DMS 273 (cell line): ENCODE data around the gene SPEF2.

Source experiments
- DNase-seq: peaks from one replicate; lab custom pipeline; 2025; ENCODE audit not compliant: unreplicated experiment; lab: John Stamatoyannopoulos, UW

SPEF2 gene

DNA sequence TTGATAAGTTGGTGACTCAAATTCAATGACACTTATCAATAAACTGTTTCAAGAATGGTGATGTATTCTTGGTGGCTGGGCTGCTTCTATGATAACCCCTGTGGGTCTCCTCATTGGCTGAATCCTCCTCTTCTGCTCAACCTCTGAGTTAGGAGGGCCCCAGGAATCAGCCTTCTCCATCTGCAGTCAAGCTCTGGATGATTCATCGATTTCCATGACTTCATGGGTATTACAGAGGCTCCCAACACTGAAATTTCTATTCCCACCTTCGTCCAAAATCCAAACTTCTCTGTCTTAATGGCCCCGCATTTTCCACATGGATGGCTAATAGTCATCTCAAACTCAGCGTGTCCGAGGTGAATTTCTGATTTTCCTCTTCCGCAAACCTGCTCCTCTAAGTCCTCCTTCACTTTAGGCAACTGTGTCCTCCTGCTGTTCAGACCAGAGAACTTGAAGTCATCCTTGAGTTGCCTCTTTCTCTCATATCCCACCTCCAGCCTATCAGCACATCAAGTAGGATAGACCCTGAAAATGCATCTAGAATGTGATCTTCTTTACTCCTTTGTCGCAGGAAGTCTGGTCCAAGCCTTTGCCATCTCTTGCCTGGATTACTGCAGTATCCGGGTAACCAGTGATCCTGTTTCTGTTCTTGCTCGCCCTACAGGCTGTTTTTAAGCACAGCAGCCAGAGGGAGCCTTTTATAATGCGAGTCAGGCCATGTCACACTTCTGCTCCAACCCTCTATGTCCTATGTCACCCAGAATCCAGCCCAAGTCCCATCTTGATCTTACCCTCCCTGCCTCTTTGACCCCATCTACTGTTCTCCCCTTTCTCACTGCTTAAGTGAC, 197.7 kb downstream of the SPEF2 start:
- peak; percentile 39 for DNase-seq

DNA sequence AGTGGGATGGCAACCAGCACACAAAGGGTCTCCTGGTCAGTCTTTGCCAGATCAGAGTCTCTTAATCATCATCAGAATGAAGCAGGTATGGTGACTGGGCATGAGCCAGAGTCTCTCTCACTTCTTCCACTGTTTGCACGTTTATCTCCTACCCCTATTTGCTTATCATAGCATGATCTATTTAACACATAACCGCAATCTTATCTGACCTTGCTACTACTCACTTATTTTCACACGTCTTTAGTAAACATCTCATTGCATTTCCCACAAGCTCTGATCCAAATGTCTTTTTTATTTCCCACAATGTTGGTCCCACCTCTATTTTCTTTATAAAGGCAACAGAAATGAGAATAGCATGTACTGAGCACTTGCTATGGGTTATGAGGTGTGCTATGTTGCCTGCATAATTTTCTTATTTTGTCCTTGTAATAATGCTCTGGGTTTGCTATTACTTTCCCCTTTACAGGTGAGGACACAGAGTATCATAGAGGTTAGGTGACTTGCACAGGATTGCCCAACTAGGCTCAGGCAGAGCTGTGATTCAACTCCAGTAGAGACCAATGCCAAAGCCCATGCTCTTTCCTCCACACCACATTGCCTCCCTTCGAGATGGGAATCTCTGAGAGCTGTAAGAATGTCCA, 199.3 kb downstream of the SPEF2 start:
- DNase-seq, result no peak

DNA sequence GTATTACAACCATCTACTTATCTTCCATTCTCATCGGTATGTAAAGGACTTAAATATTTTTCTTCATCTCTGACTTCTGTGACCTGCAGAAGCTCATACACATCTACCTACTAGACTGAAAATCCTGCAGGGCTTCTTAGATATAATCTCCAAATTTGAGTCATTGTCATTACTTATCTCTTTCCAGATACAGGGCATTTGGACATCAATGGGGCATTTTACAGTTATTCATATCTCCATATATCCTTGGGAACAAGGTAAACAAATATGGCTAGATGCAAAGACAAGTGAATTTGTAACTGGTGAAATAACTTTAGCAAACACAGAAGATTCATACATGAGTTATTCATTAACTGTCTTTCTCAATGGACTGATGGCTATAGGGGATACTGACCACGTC, 201.4 kb downstream of the SPEF2 start:
- DNase-seq, result no peak

DNA sequence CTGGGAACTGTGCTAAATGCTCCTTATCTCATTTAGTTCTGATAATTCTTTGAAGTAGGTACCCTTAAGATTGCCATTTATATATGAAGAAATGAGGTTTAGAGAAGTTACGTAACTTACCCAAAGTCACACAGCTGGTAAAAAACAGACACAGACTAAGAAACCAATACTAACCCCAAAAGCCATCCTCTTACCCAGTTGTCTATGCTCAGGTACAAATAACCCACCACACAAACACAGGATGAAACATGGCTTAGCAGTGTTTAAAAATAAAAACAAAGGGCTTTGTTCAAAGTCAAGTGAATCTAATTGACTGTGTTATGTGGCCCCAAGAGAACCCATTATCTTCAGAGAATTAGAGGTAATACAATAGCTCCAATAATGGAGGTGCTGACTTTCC, 202.0 kb downstream of the SPEF2 start:
- DNase-seq, result no peak

DNA sequence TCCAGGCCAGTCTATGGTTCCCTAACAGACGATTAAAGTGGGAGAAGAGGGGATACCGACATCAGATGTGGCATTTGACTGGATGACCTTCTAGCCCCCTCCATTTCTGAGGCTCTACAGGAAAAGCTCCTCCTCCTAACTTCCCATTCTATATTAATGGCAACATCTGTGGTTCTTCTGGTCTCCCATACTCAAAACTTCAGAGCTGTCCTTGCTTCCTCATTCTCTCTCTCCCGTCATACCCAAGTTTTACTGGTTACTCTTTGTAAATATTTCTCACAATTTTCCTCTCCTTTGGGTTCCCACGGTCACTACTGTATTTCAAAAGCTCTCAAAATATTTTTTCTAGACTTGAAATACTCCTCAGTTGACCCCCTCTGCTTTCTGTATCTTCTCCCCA, 203.1 kb downstream of the SPEF2 start:
- no peak for DNase-seq

DNA sequence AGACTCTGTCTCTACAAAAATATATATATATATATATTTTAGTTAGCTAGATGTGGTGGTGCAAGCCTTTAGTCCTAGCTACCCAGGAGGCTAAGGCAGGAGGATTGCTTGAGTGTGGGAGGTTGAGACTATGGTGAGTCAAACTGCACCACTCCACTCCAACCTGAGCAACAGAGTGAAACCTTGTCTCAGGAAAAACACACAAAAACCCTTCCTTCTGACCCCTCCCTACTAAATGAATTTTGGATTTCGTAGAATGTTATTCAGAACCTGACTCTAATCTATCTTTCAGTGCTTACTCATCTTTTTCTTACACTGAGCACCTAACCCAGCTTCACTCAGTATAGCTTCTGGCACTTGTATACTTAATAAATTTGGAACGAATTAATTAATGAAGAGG, 203.8 kb downstream of the SPEF2 start:
- no peak for DNase-seq

DNA sequence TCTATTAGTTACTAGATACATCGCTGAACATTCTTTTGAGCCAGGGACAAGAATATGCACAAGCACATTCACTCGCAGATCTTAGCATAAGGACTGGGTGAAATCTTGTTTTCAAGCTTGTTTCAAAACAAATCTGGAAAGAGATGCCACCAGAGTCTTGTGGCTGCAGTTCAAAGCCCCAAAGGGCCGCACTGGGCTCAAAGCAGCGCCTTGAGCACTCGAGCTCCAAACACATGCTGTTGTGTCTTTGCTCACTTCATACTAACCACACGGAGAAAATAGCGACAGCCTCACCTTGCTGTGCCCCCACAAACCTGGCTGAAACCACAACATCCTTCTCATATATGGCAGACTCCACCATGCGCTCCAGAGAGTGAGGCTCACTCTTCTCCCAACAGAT, 204.8 kb downstream of the SPEF2 start:
- no peak for DNase-seq

DNA sequence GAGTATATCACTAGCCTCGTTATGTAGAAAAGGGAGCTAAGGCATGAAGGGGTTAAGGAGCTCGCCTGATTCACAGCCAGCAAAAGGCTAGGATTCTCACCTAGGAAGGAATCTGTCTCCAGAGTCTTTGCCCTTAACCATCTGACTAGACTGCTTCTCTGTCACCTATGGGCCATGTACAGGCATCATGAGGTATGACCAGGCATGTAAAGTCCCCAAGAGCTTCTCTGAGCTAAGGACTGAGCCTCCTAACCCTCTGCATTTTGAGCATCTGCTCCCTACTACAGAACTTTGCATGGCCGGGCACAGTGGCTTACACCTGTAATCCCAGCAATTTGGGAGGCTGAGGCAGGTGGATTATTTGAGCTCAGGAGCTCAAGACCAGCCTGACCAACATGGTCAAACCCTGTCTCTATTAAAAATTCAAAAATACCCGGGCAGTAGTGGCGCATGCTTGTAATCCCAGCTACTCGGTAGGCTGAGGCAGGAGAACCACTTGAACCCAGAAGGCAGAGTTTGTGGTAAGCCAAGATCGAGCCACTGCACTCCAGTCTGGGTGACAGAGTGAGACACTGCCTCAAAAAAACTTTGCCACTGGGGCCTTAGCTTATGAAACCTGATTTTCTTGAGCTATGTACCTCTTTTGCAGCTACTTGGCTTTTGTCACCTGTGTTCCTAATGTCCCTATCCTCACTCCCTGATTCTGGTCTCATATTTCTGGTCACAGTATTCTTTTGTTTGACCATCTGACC, 205.9 kb downstream of the SPEF2 start:
- no peak for DNase-seq

DNA sequence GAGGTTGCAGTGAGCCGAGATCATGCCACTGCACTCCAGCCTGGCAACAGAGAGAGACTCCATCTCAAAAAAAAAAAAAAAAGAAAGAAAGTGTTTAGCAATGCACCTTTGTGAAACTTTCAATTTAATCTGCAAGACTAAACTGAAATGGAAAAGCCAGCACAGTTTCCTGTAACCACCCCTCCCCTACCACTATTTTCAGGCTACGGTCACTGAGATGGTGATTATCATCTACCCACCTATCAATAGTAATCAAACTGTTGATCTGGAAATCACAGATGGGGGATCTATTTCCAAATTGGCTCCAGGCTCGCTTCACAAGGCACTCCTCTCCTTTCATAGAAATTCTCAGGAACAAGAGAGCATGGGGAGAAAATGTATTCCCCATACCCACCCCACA, 208.4 kb downstream of the SPEF2 start:
- DNase-seq, result no peak

DNA sequence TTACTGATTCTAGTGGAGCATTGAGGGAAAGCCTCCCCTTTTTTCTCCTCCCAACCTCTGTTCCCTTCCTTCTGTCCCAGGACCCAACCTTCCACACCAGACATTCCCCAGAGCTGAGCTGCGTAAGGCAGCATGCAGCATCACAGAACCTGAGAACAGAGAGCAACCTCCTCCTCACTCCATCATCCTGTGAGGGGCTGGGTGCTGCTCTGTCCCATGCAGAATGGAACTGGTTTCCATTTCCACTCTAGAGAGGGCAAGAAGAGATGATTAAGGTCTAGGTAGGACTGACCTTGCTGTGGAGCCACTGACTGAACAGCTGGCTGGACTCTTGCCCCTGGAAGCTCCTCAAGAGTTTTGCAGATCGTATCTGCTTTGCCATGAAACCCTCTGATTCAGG, 208.9 kb downstream of the SPEF2 start:
- DNase-seq, result no peak

DNA sequence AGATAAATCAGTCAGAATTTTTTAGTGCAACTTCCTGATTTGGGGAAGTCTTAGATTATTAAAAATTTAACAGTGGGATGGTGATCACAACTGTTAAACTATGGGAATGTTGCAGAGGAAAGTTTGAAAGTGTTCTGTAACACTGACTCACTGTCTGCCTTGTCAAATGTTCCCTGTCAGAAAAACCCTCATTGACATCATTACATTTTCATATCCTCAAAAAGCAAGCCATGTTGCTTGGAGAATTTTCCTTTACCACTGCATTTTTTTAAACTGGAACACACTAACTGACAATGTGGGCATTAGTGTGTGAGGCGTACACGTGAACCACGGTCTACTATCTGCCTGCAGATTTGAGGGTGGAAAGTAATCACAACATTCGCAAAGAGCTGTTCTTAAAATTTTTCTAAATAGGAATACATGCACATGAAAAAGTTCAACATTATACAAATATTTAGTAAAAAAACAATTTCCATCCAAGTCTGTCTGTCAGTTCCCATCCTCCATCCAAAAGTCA, 210.5 kb downstream of the SPEF2 start:
- DNase-seq, result no peak

DNA sequence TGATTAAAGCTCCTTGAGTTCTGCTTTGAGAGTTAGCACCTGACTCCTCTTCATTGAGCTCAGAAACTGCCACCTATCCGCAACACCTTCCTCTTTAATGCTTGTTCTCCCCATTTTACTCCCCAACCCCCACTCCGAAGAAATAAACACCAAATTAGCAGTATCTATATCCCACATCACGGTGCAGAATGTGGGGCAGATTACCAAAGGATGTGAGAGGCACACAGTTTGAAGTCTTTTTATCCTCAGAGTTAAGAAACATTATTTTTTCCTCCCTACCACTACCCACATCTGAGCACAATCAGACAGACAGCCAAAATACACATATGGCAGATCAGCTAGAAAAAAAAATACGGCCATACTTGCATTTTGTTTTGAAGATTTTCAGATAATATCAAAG, 212.9 kb downstream of the SPEF2 start:
- DNase-seq, result no peak

DNA sequence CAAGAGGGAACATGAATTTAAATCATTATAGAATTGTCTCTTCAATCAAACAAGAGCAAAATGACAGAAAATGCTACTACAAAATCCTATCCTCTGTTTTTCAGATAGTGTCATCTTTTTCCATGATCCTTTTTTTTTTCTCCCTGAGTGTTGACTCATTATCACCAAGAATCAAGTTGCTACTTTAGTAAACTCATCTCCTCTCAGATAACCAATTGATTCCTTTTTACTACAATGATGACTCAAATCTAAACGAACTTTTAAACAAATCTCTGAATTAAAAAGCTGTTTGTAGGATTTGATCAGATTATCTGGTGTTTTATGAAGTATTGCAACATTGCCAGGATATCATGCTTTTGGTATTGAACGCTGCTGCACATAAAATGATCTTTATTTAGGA, 215.1 kb downstream of the SPEF2 start:
- no peak for DNase-seq

DNA sequence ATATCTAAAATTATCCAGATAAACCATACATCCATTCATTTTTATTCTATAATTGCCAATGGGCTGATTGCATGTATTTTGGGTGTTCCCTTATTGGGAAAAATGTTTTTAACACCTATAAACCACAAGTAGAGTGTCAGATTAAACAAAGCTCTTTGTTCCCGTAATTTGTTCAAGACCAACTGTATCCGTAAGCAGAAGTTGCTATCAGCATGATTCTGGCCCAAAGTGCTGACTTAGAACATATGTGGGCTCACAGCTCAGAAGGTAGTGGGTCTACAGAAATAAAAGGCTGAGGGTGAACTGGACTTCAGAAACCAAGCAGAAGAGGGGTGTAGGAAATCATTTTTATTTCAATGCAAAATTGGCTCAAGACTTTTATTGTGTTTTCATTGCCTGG, 215.6 kb downstream of the SPEF2 start:
- DNase-seq, result no peak

DNA sequence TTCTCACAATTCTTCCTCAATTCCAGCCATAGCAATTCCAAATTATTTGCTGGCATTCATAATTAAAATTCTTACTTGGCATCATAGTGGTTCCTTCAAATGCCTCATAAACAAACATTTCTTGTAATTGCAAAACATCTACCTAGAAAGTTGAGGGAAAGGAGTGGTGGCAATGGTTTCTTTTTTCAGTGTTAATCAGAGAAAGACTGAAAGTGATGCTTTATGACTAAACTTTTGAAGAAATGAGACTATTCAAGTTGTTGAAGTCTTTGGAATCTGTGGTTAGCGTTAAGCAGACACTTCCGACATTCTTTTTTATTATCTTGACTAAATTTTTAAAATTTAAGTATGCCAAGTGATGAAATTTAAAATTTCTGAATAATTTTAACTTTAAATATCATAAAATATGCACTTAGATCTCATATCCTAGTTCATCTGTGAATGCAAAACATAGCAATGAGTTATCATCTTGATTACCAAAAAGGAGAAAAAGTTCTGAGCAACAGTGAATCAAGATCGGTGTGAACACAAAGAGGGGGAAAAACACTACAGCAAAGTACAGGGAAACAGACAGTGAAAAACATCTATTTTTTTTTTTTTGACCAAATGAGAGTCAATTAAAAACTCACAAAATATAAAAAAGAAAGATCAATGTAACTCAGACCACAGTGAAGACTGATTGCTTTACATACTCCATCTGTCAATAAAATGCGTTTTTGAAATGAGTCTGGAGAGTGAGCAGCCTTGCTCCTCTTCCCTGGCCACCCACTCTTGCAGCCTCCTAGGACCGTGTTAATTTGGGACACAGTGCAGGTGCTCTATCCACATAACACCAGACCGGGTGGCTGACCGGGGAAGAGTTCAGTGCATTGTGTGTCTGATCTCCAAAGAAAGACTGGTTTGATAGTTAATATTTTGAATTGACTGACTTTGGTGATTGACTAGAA, 218.4 kb downstream of the SPEF2 start:
- DNase-seq, result no peak

DNA sequence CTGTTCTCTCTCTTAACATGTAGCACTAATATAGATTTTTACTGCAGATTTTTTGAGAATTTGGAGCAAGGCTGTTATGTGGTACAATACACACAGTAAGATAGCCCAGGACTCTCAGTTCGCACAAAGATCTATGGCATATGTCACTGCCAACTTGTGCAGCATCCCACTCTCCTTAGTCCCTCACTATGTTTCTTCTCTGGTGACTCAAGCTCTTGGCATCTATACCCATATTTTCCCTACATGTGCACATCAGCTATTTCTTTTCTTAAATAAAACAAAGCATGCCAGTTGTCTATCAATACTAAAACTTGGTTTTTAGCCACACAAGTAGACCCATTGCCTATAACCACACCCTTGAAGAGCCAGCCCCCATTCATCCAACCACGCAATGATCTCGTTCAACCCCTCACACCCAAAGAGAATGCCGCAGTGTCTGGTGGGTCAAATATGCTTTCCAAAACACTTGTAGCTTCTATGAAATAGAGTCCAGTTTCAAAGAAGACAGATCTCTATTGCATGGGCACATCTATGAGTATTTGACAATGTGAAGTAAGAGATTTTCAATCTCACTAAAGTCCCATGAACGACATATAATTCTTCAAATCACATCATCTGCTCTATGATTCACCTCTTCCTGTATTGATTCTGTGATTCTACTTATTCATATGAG, 220.8 kb downstream of the SPEF2 start:
- no peak for DNase-seq

DNA sequence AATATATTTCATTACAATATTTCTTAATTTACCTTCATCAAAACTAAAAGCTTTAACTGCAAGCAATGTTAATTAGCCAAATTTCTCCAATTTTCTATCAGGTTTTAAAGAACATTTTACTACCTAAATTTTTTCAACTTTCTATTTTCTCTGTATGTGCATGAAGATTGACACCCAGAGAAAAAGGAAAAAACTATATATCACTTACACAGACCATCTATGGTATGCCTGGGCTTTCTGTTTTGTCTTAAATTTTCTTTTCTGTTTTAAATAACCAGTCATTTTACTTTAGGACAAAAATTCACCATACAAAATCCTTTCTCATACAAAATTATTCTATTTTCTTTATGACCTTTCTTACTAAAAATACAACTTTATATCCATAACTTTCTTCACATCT, 225.2 kb downstream of the SPEF2 start:
- no peak for DNase-seq

DNA sequence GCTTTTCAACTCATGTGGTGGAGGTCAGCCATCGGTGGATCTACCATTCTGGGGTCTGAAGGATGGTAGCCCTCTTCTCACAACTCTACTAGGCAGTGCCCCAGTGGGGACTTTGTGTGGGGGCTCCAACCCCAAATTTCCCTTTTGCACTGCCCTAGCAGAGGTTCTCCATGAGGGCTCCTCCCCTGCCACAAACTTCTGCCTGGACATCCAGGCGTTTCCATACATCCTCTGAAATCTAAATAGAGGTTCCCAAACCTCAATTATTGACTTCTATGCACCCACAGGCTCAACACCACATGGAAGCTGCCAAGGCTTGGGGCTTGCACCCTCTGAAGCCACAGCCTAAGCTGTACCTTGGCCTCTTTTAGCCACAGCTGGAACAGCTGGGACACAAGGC, 227.8 kb downstream of the SPEF2 start:
- DNase-seq, result peak; percentile 14

DNA sequence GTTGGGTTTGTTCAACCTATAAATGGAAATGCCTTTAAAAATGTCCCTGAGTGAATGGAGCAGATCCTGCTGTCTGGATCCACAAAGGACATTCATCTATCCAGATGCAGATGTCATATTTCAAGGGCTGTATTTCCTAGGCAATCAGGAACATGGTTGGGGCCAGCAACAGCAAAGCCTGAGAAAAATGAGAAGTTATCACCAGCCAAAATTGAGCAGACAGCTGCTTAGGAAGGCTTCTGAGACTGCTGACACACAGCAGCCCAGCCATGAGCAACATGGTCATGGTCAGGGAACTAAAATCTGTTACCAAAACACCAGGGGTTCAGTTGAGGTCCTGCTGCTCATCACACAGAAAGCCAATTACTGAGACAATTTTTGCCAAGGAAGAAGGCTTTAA, 229.8 kb downstream of the SPEF2 start:
- DNase-seq, result no peak

DNA sequence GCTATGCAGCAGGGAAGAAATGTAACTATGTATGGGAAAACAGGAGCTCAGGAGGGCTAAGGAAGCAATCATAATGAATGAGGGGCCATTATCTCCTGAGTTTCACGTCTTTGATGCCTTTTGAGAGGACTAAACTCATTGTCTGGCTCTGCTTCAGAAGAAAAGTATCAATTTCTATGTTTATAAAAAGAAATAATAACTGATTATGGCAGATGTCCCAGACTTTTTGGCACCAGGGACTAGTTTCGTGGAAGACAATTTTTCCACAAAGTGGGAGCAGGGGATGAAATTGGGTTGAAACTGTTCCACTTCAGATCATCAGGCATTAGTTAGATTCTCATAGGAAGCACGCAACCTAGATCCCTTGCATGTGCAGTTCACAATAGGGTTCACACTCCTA, 230.3 kb downstream of the SPEF2 start:
- DNase-seq, result no peak
